GM18505 (cell line): ENCODE data around the gene TBC1D30.
"Not testable (repeated sequence)": the region's sequence is repeated elsewhere in the genome, so short reads cannot be mapped to it uniquely, and the experiment has no call there.

Experiments used
- ATAC-seq: cut with Tn5 transposase; IDR thresholded peaks from one replicate; pipeline ENCODE4 v1.9.1; 2021; ENCODE audit not compliant: unreplicated experiment
- POLR2A ChIP-seq: IDR thresholded peaks from 4 replicates; pipeline ENCODE4 v1.6.1; 2011; ENCODE audit warnings: borderline replicate concordance; ENCODE audit not compliant: insufficient read depth, insufficient read length; ENCODE audit errors: extremely low read depth

Gene TBC1D30

GRCh38 chr12:64824500-64825142 lies at the start of gene TBC1D30:
TBC1D30 (plus strand) TSS chr12:64824647; CDS start chr12:64824880, 233 bp downstream.
- no peak for TF ChIP-seq POLR2A
- ATAC-seq = peak; percentile 64

- ATAC-seq = not testable (repeated sequence)
These were observed 49.2 kb upstream of the TBC1D30 start for GRCh38 chr12:64775147-64775736.

DNA sequence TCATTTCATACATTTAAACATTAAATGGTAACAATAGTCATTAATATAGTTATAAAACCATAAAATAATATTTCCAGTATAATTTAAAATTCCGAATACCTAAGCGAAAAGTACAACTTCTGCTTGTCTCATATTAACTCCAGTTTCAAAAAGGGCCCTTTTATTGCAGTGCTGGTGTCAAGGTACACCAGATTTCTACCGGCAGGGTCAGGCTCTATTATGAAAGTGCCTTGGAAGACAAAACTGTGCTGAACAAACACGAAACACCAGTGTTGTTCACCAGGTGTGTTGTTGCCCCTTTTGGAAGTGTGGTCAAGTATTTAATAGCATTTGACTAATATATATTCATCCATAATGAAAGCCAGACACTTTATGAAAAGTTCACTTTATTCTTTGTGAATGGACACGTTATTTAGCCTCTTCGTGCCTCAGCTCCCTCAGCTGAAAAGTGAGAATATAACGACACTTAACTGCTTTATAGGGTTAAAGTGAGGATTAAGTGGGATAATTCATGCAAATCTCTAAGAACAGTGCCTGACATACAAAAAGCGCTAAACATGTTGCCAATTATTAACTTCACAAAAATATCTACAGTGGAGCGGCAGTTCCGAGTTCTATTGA lies 45.0 kb upstream of the TBC1D30 start:
- ATAC-seq = no peak
- no peak for TF ChIP-seq POLR2A

DNA sequence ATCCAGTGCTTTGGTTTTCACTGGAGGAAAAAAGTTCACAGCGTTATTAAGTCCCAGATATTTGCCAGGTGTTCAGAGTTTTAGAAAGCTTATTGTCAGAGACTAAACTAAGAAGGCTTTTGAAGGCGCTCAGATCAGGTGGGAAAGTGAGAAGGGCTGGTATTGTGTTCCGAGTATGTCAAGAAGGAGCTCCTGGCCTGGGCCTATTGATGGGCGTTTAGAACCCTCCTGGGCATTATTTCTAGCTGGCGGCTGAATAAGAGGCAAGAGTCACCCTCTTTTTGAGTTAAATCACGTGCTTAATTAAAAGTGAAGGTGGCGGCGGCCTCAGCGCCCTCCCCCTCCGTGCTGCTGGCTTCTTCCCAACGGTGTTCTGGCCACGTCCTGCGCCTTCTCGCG lies 44.3 kb upstream of the TBC1D30 start:
- peak; percentile 12 for ATAC-seq
- no peak for TF ChIP-seq POLR2A

DNA sequence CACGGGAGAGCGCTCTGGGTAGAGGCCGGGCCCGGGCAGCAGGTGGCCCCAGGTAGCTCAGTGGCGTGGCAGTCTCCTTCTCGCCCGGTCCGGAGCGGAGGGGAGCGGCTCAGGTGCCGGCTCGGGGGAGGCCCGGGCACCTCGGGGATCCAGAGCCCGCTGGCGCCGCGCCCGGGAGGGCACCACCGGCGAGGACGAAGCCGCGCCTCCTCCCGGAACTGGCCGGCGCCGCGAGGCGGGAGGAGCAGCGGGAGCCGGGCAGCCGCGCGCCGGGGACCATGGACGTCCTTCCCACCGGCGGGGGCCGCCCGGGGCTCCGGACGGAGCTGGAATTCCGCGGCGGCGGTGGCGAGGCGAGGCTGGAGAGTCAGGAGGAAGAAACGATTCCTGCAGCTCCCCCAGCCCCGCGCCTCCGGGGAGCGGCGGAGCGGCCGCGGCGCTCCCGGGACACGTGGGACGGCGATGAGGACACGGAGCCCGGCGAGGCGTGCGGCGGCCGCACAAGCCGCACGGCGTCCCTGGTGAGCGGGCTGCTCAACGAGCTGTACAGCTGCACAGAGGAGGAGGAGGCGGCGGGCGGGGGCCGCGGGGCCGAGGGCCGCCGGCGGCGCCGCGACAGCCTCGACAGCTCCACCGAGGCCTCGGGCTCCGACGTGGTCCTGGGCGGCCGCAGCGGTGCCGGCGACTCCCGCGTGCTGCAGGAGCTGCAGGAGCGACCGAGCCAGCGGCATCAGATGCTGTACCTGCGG lies 43.7 kb upstream of the TBC1D30 start:
- ATAC-seq = peak; percentile 51
- TF ChIP-seq POLR2A = no peak

GRCh38 chr12:64781280-64782190 lies 42.9 kb upstream of the TBC1D30 start:
- TF ChIP-seq POLR2A = no peak
- peak; percentile 27 for ATAC-seq

DNA sequence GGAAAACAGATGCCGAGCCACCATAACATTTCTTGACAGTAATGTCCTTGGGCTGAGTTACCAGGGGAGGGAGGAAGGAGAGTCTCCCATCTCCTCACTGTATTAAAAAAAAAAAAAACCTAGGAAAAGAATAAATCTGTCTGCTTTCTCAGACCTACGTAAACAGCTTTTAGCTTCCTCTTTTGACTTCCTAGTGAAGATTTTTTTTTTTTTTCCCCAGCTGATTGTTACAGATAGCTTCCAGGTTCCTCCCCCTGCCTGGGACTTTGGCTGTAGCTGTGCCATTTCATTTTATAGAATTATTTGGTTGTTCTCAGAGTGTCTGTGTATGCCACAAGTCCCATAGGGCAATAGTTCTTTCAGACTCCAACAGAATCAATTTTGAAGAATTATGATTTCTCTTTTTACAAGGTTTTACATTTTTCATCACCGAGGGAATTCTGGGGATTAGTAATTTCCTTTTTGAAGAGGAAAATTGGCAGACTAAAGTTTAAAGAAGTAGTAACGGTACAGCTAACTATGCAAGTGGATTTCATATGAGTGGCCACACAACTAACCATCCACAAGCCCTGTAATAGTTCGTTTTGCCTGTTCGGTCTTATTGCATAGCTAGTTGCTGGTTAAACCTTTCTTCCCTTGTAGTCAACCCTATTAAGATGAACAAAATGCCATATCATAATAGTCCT lies 42.1 kb upstream of the TBC1D30 start:
- no peak for ATAC-seq
- TF ChIP-seq POLR2A = no peak

DNA sequence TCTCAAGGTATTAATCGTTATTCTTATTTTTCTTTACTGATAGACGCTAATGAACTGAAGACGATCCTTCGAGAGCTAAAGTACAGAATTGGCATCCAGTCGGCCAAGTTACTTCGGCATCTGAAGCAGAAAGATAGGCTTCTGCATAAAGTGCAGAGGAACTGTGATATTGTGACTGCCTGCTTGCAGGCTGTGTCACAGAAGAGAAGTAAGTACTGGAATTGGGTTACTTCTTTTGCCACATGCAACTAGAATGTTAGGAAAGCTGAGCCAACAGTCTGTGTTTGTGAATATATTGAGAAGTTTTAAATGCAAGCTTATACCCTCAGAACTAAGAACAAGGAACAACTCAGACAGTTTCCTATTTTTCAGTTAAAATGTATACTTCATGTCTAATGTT lies 38.6 kb upstream of the TBC1D30 start:
- no peak for ATAC-seq

DNA sequence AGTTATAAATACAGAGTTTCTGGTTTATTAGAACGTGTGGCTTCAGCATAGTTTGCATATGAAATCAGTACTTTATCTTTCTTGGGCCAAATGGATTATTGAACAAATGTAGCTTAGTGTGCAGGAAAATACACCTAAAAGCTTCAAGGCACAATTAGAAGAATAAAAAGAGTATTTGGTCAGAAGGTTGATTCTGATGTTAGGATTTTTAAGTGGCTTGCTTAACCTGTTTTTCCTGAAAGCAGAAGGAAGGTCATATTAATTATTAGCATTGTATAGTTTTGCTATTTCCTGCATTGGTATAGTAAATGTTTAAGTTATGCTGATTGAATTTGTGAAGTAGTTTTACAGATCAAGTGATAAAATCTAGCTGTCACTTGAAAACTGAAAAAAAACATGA lies 34.3 kb upstream of the TBC1D30 start:
- TF ChIP-seq POLR2A = no peak
- no peak for ATAC-seq

More for the DNA sequence above, 38.6 kb upstream of the TBC1D30 start:
- no peak for TF ChIP-seq POLR2A

DNA sequence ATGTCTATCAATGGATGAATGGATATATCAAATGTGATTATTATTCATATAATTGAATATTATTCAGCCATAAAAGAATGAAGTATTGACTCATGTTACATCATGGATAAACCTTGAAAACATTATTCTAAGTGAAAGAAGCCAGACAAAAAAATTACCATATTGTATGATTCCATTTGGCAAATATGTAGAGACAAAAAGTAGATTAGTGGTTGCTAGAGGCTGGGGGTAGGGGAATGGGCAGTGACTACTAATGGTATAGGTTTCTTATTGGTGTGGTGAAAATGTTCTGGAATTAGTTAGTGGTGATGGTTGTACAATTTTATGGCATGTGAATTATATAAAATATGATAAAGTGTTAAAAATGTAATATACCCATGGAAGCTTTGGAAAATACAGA lies 33.4 kb upstream of the TBC1D30 start:
- no peak for TF ChIP-seq POLR2A
- no peak for ATAC-seq

DNA sequence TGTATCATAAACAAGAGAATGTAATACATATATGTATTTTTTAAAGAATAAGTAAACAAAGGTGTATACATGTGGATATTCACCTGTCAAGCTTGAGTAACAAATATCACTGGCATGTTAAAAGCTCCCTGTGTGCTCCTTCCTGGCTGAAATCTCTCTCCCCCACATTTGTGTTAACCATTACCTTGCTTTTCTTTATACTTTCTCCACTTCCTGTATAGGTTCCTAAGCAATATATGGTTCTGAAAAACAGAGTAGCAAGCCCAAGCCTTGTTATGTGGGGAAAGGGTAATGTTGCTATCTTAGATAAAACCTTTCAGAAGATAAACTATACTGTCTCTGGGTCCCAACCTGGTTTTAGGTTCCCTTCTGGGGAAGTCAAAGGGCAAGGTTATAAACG lies 32.3 kb upstream of the TBC1D30 start:
- no peak for ATAC-seq
- TF ChIP-seq POLR2A = no peak

DNA sequence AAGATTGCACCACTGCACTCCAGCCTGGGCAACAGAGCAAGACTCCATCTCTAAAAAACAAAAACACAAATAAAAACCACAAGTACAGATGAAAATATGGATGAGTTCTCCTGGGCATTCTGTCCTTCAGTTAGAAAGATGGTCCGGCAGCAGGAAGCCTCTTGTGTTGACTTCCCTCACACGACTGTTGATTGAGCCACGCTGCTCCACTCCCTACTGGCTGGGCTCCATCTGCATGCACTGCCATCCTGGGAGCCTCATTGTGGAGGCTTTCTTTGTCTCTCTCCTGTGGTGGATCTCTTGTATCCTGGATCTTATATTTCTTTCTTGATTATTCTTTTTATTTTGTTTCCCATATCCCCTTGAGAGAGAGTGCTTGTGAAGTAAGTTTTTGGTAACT lies 30.8 kb upstream of the TBC1D30 start:
- TF ChIP-seq POLR2A = no peak
- no peak for ATAC-seq
